DND-41 (cell line): ENCODE results near the gene FAM53A.

Experiments
- CTCF ChIP-seq: IDR thresholded peaks from 2 replicates; pipeline ENCODE4 v1.5.1; 2012; ENCODE audit warnings: borderline replicate concordance, low read length, moderate library complexity, mild to moderate bottlenecking; ENCODE audit not compliant: poor library complexity, severe bottlenecking; ENCODE audit errors: extremely low read depth
- EZH2 ChIP-seq: IDR thresholded peaks from 3 replicates; pipeline ENCODE4 v1.6.1; 2012; ENCODE audit warnings: borderline replicate concordance, low read depth, mild to moderate bottlenecking, moderate library complexity, low read length, inconsistent platforms; ENCODE audit not compliant: severe bottlenecking

GRCh38 chr4:1624519-1624910, 59.6 kb downstream of the FAM53A start:
- TF ChIP-seq CTCF, result no peak
- no peak for TF ChIP-seq EZH2
